ENCODE results near the gene CCSAP.
A peak's percentile ranks its signal among the peaks of the same experiment; 100 is the strongest.
"Not testable (repeated sequence)": the region's sequence is repeated elsewhere in the genome, so short reads cannot be mapped to it uniquely, and the experiment has no call there.

Gene CCSAP

GRCh38 chr1:229364207-229365065 lies 21.6 kb upstream of the CCSAP start:
- no peak for DNase-seq (ENCODE audit: low read depth)

- no peak for DNase-seq (ENCODE audit: low read depth)
Measured at GRCh38 chr1:229363723-229364122, 20.9 kb upstream of the CCSAP start.

- no peak for DNase-seq (ENCODE audit: low read depth)
Measured at GRCh38 chr1:229360420-229360819, 17.6 kb upstream of the CCSAP start.

- DNase-seq (ENCODE audit: low read depth), result no peak
Measured at GRCh38 chr1:229355661-229356060, 12.8 kb upstream of the CCSAP start.

GRCh38 chr1:229354226-229354625 lies 11.4 kb upstream of the CCSAP start:
- no peak for DNase-seq (ENCODE audit: low read depth)

GRCh38 chr1:229352975-229353374 lies 10.1 kb upstream of the CCSAP start:
- DNase-seq (ENCODE audit: low read depth), result no peak

- no peak for DNase-seq (ENCODE audit: low read depth)
Measured at GRCh38 chr1:229349463-229350385, 6.9 kb upstream of the CCSAP start.

GRCh38 chr1:229347528-229347927 lies 4.7 kb upstream of the CCSAP start:
- DNase-seq (ENCODE audit: low read depth), result no peak

- no peak for DNase-seq (ENCODE audit: low read depth)
Measured at GRCh38 chr1:229344937-229345684, 2.3 kb upstream of the CCSAP start.

GRCh38 chr1:229344139-229344538 lies 1.3 kb upstream of the CCSAP start:
- DNase-seq (ENCODE audit: low read depth), result no peak

- peak; percentile 75 for DNase-seq (ENCODE audit: low read depth)
Measured at GRCh38 chr1:229341774-229342655, 832 bp downstream of the CCSAP start.

- DNase-seq (ENCODE audit: low read depth), result no peak
Measured at GRCh38 chr1:229340496-229340895, 2.4 kb downstream of the CCSAP start.

GRCh38 chr1:229339520-229339919 lies 3.3 kb downstream of the CCSAP start:
- DNase-seq (ENCODE audit: low read depth), result peak; percentile 23

GRCh38 chr1:229339086-229339485 lies 3.8 kb downstream of the CCSAP start:
- DNase-seq (ENCODE audit: low read depth), result no peak

- DNase-seq (ENCODE audit: low read depth), result no peak
Measured at GRCh38 chr1:229336345-229336744, 6.5 kb downstream of the CCSAP start.

GRCh38 chr1:229334716-229335115 lies 8.1 kb downstream of the CCSAP start:
- DNase-seq (ENCODE audit: low read depth), result no peak

- no peak for DNase-seq (ENCODE audit: low read depth)
Measured at GRCh38 chr1:229334269-229334668, 8.6 kb downstream of the CCSAP start.

- DNase-seq (ENCODE audit: low read depth), result no peak
Measured at GRCh38 chr1:229328598-229329362, 14.1 kb downstream of the CCSAP start.

GRCh38 chr1:229327765-229328164 lies 15.1 kb downstream of the CCSAP start:
- DNase-seq (ENCODE audit: low read depth), result not testable (repeated sequence)

- no peak for DNase-seq (ENCODE audit: low read depth)
Measured at GRCh38 chr1:229326601-229327000, 16.2 kb downstream of the CCSAP start.
